AG10803 (cell line): ENCODE data around the gene STARD8.

Source experiments
- DNase-seq: peaks from one replicate; pipeline ENCODE4 v3.0.0; 2010; ENCODE audit warnings: low read depth
- H3K4me3 ChIP-seq: 2 replicates; pipeline ENCODE4 v1.5.1; 2011; ENCODE audit warnings: mild to moderate bottlenecking, low read length, control low read depth
- CTCF ChIP-seq: conservative IDR thresholded peaks from 2 replicates; pipeline ENCODE4 v1.5.1; 2011; ENCODE audit warnings: mild to moderate bottlenecking, low read length, control low read depth, inconsistent platforms

The STARD8 gene

GRCh38 chrX:68697465-68698125 is 50.1 kb downstream of the STARD8 start:
- H3K4me3 ChIP-seq, result no peak overlapping the region
- TF ChIP-seq CTCF, result no peak
- DNase-seq, result no peak

GRCh38 chrX:68698942-68699341 is 51.5 kb downstream of the STARD8 start:
- H3K4me3 ChIP-seq, result no peak overlapping the region
- no peak for TF ChIP-seq CTCF
- DNase-seq, result no peak

GRCh38 chrX:68699960-68700746 is 52.7 kb downstream of the STARD8 start:
- no peak overlapping the region for H3K4me3 ChIP-seq
- TF ChIP-seq CTCF, result no peak
- DNase-seq, result peak; percentile 62

- H3K4me3 ChIP-seq, result no peak overlapping the region
- DNase-seq, result no peak
- no peak for TF ChIP-seq CTCF
These were observed 55.9 kb downstream of the STARD8 start for GRCh38 chrX:68703369-68703768.

- TF ChIP-seq CTCF, result no peak
- H3K4me3 ChIP-seq, result no peak overlapping the region
- no peak for DNase-seq
These were observed 56.4 kb downstream of the STARD8 start for GRCh38 chrX:68703846-68704245.

- H3K4me3 ChIP-seq, result no peak overlapping the region
- DNase-seq, result no peak
- no peak for TF ChIP-seq CTCF
These were observed 58.5 kb downstream of the STARD8 start for GRCh38 chrX:68705986-68706385.
